Epithelial cell of proximal tubule (primary cell): ENCODE measurements around the gene UTP25. TPM values are rescaled to one million over a fixed set of nuclear protein-coding genes. Genes with fewer than 3 reads are reported as not detected.

Source experiments
- DNase-seq: peaks from one replicate; pipeline ENCODE4 v3.0.0-alpha.2; 2011; ENCODE audit warnings: low read depth
- H3K4me3 ChIP-seq: 2 replicates; pipeline ENCODE4 v1.5.1; 2011; ENCODE audit warnings: low read depth, mild to moderate bottlenecking, low read length
- total RNA-seq: library from RNA; depleted of rRNA; stranded (reverse); fragments of >200 nt; gene quantifications from 2 replicates; pipeline ENCODE4 v1.2.3, GENCODE V29; 2015
- TF ChIP-seq, protein P1 (sequence below): conservative IDR thresholded peaks from 2 replicates; pipeline ENCODE4 v1.5.1; 2012; ENCODE audit warnings: low read depth, mild to moderate bottlenecking, low read length

Gene UTP25
- total RNA-seq, 1 donor from 2014 or later, result 7.5 TPM

DNA sequence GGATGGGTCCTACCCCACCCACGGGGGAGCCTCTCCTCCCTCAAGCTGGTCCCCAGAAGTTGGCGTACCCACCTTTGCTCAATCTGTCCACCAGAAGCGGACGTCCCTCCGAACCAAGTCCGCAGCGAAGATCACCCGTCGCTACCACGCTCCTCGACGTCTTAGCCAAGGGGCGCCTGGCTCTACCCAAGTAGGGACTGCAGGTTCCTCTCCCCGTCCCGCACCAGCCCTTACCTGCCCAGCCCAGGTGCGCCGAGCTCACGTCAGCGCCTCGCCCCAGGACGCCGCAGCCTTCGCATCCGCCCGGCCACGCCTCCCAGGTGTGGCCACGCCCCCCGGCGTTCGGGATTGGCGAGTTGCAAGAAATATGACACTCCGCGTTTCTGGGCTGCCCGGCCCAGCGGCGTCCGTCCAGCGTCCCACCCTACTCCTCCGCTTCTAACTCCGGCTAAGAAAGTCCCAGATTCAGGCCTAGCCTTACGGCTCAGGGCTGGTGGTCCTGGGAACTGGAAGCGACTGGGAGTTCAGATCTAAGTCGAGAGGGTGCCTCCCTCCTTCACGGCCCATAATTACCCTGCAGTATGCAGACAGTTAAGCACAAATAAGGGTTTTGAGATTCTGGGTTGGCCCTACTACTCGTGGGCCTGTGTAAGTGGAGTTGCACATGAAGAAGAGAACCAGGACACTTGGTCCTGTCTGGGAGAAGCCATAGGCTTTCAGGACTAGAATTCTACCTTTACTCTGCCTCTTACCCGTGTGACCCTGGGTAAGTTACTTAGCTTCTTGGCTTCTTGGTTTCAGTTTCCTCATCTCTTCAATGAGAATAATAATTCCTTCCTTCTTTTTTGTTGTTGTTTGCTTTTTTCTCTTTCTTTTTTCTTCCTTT, 21.7 kb upstream of the UTP25 start, which contains the start of gene IRF6:
Gene IRF6, minus strand, starts transcription at position 268 of the 886 bp plus-strand sequence. CDS start 4,729 bp downstream, outside the sequence.
- DNase-seq, result no peak
- TF ChIP-seq, protein P1, sequence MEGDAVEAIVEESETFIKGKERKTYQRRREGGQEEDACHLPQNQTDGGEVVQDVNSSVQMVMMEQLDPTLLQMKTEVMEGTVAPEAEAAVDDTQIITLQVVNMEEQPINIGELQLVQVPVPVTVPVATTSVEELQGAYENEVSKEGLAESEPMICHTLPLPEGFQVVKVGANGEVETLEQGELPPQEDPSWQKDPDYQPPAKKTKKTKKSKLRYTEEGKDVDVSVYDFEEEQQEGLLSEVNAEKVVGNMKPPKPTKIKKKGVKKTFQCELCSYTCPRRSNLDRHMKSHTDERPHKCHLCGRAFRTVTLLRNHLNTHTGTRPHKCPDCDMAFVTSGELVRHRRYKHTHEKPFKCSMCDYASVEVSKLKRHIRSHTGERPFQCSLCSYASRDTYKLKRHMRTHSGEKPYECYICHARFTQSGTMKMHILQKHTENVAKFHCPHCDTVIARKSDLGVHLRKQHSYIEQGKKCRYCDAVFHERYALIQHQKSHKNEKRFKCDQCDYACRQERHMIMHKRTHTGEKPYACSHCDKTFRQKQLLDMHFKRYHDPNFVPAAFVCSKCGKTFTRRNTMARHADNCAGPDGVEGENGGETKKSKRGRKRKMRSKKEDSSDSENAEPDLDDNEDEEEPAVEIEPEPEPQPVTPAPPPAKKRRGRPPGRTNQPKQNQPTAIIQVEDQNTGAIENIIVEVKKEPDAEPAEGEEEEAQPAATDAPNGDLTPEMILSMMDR, result no peak
- H3K4me3 ChIP-seq, result peak within 1 kb of the TSS; percentile 95

DNA sequence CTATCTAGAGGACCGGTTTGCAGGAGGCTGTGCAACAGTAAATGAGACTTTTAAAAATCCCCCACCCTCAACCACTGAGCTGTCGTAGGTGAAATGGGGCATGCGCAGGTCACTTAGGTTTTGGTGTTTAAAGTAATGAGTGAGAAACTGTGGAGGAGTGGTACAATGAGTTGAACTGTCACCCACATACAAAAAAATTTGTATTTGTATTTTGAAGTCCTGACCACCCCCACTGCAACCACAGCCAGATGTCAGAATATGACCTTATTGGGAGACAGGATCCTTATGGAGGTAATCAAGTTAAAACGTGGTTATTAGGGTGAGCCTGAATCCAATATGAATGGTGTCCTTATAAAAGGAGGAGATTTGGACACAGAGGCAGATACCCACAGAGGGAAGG, 20.3 kb upstream of the UTP25 start:
- no peak for DNase-seq
- no peak overlapping the region for H3K4me3 ChIP-seq
- TF ChIP-seq, protein P1, result no peak

DNA sequence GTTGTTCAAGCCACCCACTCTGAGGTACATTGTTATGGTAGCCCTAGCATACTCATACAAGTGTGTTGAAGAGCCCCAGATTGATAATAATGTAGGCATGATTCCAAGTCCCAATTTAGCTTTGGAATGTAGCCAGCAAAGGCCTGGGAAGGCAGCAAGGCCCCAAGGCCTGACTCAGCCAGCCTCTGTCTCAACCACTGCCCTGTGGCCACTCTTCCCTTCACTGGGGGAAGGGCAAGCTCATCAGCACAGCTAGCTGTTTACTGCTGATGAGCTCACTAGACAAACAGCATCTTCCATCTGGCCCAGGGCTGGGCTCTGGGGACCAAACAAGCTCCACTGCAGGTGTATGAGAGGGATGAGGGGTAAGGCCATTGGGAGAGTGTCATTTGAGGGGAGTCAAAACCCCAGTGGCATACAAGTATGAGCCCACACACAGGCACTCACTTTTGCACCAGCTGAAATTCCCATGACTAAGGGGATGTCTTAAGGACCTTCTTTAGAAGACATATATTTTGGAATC, 19.7 kb upstream of the UTP25 start:
- TF ChIP-seq, protein P1, result no peak
- DNase-seq, result peak; percentile 75
- no peak overlapping the region for H3K4me3 ChIP-seq

DNA sequence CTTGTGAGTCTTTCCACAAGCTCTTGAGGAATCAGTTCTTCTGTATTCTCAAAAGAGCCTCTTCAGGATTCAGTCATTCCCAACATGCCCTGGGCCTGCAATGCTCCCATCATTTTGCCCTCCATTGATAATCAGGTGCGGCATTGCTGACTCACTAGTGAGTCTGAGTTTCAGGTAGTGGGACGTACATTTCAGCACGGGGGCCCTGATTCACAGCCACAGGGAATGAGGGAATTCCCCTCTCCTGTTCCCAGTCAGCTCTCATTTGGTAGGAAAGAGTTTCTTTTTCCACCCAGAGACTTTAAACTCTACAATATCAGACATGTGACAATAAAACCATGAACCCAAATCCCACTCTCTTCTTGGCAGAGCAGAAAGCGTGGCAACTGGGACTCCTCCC, 18.2 kb upstream of the UTP25 start:
- DNase-seq, result no peak
- H3K4me3 ChIP-seq, result no peak overlapping the region
- TF ChIP-seq, protein P1, result no peak

DNA sequence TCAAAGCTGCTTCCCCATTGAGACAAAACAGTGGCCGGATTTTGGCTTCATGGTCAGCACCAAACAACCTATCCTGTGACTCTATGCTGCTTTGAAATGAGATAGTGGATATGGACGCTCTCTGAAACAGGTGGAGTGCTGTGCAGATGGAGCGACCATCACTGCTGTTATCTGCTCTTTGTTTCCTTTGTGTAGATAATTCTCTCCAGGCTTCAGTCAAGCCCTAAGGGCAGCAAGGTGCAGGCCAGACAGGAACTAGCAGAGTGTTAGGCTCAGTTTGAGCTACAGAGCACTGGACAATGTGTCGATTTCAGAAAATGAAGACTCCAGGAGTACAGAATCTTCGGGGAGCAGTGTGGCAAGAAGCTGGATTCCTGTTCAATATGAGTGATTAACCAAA, 17.0 kb upstream of the UTP25 start:
- TF ChIP-seq, protein P1, result no peak
- H3K4me3 ChIP-seq, result no peak overlapping the region
- no peak for DNase-seq

DNA sequence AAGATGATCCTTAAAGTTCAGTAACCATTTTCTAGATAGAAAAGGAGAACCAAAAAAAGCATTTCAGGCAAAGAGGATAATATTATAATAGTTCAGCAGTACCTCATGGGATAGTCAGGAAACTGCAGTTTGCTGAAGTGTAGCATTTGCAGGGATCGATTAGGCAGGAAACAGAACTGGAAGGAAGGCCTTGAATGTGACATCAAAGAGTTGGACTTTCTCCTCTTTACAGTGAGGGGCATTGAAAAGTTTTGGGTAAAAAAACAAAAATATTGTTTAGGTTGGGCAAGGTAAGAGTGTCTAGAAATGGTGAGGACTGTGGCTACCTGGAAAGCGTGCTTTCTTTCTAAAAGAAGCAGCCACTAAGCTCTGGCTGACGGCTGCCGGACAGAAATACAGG, 13.9 kb upstream of the UTP25 start:
- TF ChIP-seq, protein P1, result no peak
- DNase-seq, result no peak
- no peak overlapping the region for H3K4me3 ChIP-seq
